ENCODE data around the gene ARHGAP30.

The ARHGAP30 gene

DNA sequence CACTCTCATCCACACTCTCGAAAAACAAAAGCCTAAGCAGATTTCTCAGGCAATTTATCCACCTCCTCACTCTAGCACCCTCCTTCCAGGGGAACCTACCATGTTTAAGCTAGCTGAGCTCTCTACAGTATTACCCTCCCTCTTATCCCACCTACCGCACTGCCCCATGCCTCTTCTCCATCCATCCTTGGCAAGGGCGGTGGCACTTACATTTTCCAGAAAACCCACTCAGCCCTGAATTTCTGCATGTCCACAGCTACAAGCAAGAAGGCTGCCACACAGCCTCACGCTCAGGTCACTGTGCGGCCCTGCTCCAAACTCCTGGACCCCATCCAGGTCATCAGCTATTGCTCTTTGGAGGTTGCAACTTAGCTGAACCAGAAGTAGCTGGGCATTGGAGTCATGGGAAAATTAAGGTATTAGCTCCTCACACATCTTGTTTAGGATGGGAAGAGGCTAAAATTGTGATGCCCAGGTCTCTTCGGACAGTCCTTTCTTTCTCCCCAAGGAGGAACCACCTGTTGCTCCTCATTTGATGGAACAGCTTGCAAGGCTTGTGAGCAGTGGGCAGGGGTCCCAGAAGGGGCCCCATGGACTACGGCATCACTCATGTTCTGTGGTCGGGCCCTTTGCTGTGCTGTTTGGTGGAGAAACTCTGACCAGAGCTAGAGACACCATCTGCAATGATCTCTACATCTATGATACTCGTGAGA lies 29.6 kb upstream of the ARHGAP30 start:
- peaks cover 13 to 17% of the 10 kb centered on the region in 2 donors for H3K4me1 ChIP-seq (ENCODE audit: control insufficient read depth in 2 of 2, insufficient read depth in 2 of 2, low read length in 2 of 2)
- H3K9ac ChIP-seq (ENCODE audit: low read depth in 1 of 2, low read length in 2 of 2), result peak overlapping the region in 1 of 2 donors; percentile 90
- H3K36me3 ChIP-seq (ENCODE audit: control insufficient read depth in 2 of 2, insufficient read depth in 2 of 2, low read length in 2 of 2), result peaks cover 6 to 17% of the 10 kb centered on the region in 2 donors
- H3K9me3 ChIP-seq (ENCODE audit: control insufficient read depth in 2 of 2, low read length in 2 of 2), result no peaks in the 10 kb centered on the region
- H3K27ac ChIP-seq (ENCODE audit: low read depth in 2 of 2, low read length in 2 of 2), result no peak overlapping the region
- H3K27me3 ChIP-seq (ENCODE audit: control insufficient read depth in 2 of 2, insufficient read depth in 2 of 2, low read length in 2 of 2), result no peaks in the 10 kb centered on the region
- peak overlapping the region; percentile 91 to 95 for H3K4me3 ChIP-seq (ENCODE audit: low read length in 2 of 2)

DNA sequence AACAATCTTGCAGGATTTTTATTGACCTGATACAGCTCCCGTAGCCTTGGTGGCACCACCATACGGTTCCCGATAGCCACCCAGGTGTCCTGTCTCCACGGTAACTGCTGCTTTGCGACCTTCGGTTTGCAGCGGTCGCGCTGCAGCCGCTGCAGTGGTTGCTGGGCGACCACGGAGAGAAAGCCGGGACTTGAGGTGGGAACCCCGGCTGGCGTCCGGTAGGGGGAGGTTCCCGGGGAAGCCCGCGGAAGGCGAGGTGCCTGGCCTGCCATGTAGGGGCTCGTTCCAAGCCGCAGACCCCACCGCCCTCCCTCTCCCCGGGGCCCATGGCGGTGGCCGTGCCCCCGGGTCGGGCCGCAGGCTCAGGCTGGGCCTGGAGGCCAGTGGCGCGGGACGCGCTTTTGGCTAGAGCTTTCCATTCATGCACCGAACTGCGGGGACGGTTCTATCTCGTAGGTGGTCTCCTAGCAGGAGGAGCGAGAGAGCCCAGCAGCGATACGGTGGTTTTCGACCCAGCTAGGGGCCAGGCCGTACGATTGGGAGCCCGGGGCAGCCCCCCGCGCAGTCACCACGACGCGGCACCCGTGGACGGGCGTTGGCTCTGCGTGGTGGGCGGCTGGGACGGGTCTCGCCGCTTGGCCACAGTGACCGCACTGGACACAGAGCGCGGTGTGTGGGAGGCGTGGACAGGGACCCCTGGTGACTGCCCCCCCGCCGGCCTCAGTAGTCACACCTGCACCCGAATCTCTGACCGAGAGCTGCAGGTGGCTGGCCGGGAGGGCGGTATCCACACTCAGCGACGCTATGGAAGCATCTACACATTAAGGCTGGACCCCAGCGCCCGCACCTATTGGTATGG lies 28.7 kb upstream of the ARHGAP30 start, which contains the start of gene KLHDC9:
TSS of gene KLHDC9 (plus strand) at position 152 of the 859 bp plus-strand sequence. CDS start at position 327, 175 bp downstream.
- peaks cover 6 to 17% of the 10 kb centered on the region in 2 donors for H3K36me3 ChIP-seq (ENCODE audit: control insufficient read depth in 2 of 2, insufficient read depth in 2 of 2, low read length in 2 of 2)
- peaks cover 13 to 17% of the 10 kb centered on the region in 2 donors for H3K4me1 ChIP-seq (ENCODE audit: control insufficient read depth in 2 of 2, insufficient read depth in 2 of 2, low read length in 2 of 2)
- H3K9me3 ChIP-seq (ENCODE audit: control insufficient read depth in 2 of 2, low read length in 2 of 2), result no peaks in the 10 kb centered on the region
- peak within 1 kb of the TSS; percentile 73 to 90 for H3K9ac ChIP-seq (ENCODE audit: low read depth in 1 of 2, low read length in 2 of 2)
- H3K27me3 ChIP-seq (ENCODE audit: control insufficient read depth in 2 of 2, insufficient read depth in 2 of 2, low read length in 2 of 2), result no peaks in the 10 kb centered on the region
- peak within 1 kb of the TSS; percentile 91 to 95 for H3K4me3 ChIP-seq (ENCODE audit: low read length in 2 of 2)
- H3K27ac ChIP-seq (ENCODE audit: low read depth in 2 of 2, low read length in 2 of 2), result peak within 1 kb of the TSS; percentile 67 to 77

DNA sequence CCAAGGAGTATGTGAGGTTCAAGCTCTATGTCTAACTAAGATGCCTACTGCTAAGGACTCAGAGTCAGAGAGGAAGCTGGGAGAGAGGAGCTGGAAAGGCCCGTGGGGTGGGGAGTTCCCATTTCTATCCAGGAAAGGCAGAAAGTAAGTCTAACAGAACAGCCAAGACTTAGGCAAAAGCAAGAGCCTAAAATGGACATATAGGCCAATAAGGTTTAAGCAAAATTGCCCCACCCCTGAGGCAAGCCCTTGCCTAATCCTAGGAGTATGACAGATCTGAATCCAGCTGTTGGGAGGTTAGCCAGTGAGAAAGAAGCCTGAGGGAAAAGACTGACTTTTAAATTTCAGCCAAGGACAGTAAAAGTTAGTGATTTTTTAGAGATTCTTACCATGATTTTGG lies 26.8 kb upstream of the ARHGAP30 start:
- H3K4me3 ChIP-seq (ENCODE audit: low read length in 2 of 2), result no peak overlapping the region
- H3K27ac ChIP-seq (ENCODE audit: low read depth in 2 of 2, low read length in 2 of 2), result no peak overlapping the region

DNA sequence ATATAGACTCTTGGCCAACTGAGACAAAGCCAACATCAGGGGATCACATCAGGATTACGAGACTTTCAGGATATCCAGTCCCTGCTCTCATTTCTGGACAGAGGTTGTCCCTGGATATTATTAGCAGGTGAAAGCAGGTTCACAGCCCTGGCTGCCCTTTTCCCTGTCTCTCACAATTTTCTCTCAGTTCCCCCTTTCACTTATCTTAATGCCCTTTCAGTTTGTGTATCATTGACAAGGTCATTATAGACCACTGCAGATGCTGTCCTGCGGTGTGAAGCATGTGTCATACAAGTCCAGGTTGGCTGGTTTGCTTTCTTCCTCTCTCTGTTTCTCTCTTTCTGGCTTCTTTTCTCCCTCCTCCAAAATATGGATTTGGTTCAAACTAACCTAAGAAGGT lies 26.3 kb upstream of the ARHGAP30 start:
- H3K27ac ChIP-seq (ENCODE audit: low read depth in 2 of 2, low read length in 2 of 2), result no peak overlapping the region
- H3K27me3 ChIP-seq (ENCODE audit: control insufficient read depth in 2 of 2, insufficient read depth in 2 of 2, low read length in 2 of 2), result no peaks in the 10 kb centered on the region
- H3K9ac ChIP-seq (ENCODE audit: low read depth in 1 of 2, low read length in 2 of 2), result no peak overlapping the region
- no peak overlapping the region for H3K4me3 ChIP-seq (ENCODE audit: low read length in 2 of 2)
- H3K36me3 ChIP-seq (ENCODE audit: control insufficient read depth in 2 of 2, insufficient read depth in 2 of 2, low read length in 2 of 2), result peaks cover 3 to 6% of the 10 kb centered on the region in 2 donors
- no peaks in the 10 kb centered on the region for H3K9me3 ChIP-seq (ENCODE audit: control insufficient read depth in 2 of 2, low read length in 2 of 2)
- peaks cover 13 to 17% of the 10 kb centered on the region in 2 donors for H3K4me1 ChIP-seq (ENCODE audit: control insufficient read depth in 2 of 2, insufficient read depth in 2 of 2, low read length in 2 of 2)

More for the DNA sequence above, 26.8 kb upstream of the ARHGAP30 start:
- H3K4me1 ChIP-seq (ENCODE audit: control insufficient read depth in 2 of 2, insufficient read depth in 2 of 2, low read length in 2 of 2), result peaks cover 13 to 17% of the 10 kb centered on the region in 2 donors
- no peaks in the 10 kb centered on the region for H3K27me3 ChIP-seq (ENCODE audit: control insufficient read depth in 2 of 2, insufficient read depth in 2 of 2, low read length in 2 of 2)
- no peak overlapping the region for H3K9ac ChIP-seq (ENCODE audit: low read depth in 1 of 2, low read length in 2 of 2)
- no peaks in the 10 kb centered on the region for H3K9me3 ChIP-seq (ENCODE audit: control insufficient read depth in 2 of 2, low read length in 2 of 2)
- H3K36me3 ChIP-seq (ENCODE audit: control insufficient read depth in 2 of 2, insufficient read depth in 2 of 2, low read length in 2 of 2), result peaks cover 4 to 10% of the 10 kb centered on the region in 2 donors

DNA sequence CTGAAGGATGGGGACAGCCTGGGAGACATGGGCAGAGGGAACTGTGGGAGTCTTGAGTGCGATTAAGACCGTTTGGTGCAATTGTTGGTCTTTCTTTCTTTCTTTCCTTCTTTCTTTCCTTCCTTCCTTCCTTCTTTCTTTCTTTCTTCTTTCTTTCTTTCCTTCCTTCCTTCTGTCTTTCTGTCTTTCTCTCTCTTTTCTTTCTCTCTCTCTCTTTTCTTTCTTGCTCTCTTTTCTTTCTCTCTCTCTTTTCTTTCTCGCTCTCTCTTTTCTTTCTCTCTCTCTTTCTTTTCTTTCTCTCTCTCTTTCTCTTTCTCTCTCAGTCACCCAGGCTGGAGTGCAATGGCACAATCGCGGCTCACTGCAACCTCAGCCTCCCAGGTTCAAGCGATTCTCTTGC lies 25.5 kb upstream of the ARHGAP30 start:
- no peak overlapping the region for H3K27ac ChIP-seq (ENCODE audit: low read depth in 2 of 2, low read length in 2 of 2)

DNA sequence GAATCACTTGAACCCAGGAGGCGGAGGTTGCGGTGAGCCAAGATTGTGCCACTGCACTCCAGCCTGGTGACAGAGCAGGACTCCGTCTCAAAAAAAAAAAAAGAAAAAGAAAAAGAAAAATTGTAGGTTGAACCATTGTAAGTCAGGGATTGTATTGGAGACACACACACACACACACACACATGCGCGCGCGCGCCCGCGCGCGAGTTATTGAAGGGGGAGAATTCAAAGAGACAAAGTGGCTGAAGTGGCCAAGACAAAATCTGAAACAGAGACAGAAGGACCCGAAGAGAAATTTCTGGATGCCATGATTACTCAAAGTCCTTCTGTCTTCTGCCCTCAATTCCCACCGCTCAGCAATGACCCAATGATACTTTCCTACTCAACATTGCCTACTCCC lies 24.8 kb upstream of the ARHGAP30 start:
- H3K27me3 ChIP-seq (ENCODE audit: control insufficient read depth in 2 of 2, insufficient read depth in 2 of 2, low read length in 2 of 2), result no peaks in the 10 kb centered on the region
- no peaks in the 10 kb centered on the region for H3K36me3 ChIP-seq (ENCODE audit: control insufficient read depth in 2 of 2, insufficient read depth in 2 of 2, low read length in 2 of 2)
- no peak overlapping the region for H3K4me3 ChIP-seq (ENCODE audit: low read length in 2 of 2)
- no peak overlapping the region for H3K9ac ChIP-seq (ENCODE audit: low read depth in 1 of 2, low read length in 2 of 2)
- peaks cover 13 to 20% of the 10 kb centered on the region in 2 donors for H3K4me1 ChIP-seq (ENCODE audit: control insufficient read depth in 2 of 2, insufficient read depth in 2 of 2, low read length in 2 of 2)
- H3K9me3 ChIP-seq (ENCODE audit: control insufficient read depth in 2 of 2, low read length in 2 of 2), result no peaks in the 10 kb centered on the region
- no peak overlapping the region for H3K27ac ChIP-seq (ENCODE audit: low read depth in 2 of 2, low read length in 2 of 2)

More for the DNA sequence above, 25.5 kb upstream of the ARHGAP30 start:
- Histone ChIP-seq H3K9ac (ENCODE audit: low read depth in 1 of 2, low read length in 2 of 2) (no peak overlapping the region), H3K4me1 (ENCODE audit: control insufficient read depth in 2 of 2, insufficient read depth in 2 of 2, low read length in 2 of 2) (peaks cover 13 to 17% of the 10 kb centered on the region in 2 donors), H3K4me3 (ENCODE audit: low read length in 2 of 2) (no peak overlapping the region), H3K9me3 (ENCODE audit: control insufficient read depth in 2 of 2, low read length in 2 of 2) (no peaks in the 10 kb centered on the region), H3K36me3 (ENCODE audit: control insufficient read depth in 2 of 2, insufficient read depth in 2 of 2, low read length in 2 of 2) (peaks cover 0 to 3% of the 10 kb centered on the region in 2 donors), H3K27me3 (ENCODE audit: control insufficient read depth in 2 of 2, insufficient read depth in 2 of 2, low read length in 2 of 2) (no peaks in the 10 kb centered on the region)

DNA sequence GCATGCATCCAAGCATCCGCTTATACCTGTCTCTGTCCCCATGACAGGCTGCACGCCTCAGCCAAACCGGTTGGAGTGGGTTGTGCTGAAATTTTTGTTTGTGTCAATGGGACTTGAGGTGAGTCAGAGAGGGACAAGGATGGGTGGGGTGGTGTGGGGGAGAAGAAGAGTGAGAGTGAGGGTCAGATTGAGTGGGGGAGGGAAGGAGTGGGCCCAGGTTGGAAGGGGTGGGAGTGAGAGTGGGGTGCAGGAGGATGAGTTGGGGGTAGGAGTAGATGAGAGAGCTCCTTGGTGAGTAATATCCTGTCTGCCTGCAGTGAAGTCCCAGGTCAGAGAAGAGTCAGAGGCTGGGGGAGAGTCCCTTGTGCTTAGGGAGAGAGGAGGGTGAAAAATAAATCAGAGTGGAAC lies 22.9 kb upstream of the ARHGAP30 start:
- Histone ChIP-seq H3K27ac (ENCODE audit: low read depth in 2 of 2, low read length in 2 of 2) (no peak overlapping the region), H3K4me3 (ENCODE audit: low read length in 2 of 2) (no peak overlapping the region), H3K27me3 (ENCODE audit: control insufficient read depth in 2 of 2, insufficient read depth in 2 of 2, low read length in 2 of 2) (no peaks in the 10 kb centered on the region)

DNA sequence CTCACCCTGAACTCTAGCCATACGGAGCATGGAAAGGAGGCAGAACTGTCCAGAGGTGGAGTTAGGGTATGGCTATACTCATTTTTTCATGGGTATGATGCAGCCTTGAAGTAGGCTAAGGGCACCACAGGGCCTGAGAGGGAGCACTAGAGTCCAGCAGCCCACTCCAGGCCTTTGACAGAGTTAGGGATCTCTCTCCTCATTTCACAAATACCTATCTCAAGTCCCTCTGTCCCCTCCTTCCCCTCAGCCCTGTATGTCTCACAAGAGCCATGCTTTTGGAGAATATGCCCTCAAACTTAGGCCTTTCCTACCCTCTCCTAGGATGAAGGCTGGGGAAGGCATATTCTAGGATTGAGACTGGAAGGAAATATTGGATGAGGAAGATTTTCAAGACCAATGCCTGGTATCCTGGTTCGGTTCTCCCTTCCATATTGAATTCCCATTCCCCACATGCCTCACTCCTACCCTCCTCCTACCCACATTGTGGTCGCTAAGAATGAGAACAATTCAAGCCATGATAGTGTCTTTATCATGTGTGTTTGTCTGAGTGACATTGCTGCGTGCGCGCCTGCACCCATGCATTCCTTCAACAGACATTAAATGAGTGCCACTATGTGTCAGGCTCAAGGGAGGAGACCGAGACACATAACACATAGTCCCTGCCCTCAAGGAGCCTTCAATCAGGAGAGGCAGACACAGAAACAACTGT lies 22.3 kb upstream of the ARHGAP30 start:
- no peaks in the 10 kb centered on the region for H3K36me3 ChIP-seq (ENCODE audit: control insufficient read depth in 2 of 2, insufficient read depth in 2 of 2, low read length in 2 of 2)
- no peak overlapping the region for H3K9ac ChIP-seq (ENCODE audit: low read depth in 1 of 2, low read length in 2 of 2)
- H3K9me3 ChIP-seq (ENCODE audit: control insufficient read depth in 2 of 2, low read length in 2 of 2), result no peaks in the 10 kb centered on the region
- no peak overlapping the region for H3K27ac ChIP-seq (ENCODE audit: low read depth in 2 of 2, low read length in 2 of 2)
- no peaks in the 10 kb centered on the region for H3K27me3 ChIP-seq (ENCODE audit: control insufficient read depth in 2 of 2, insufficient read depth in 2 of 2, low read length in 2 of 2)
- no peak overlapping the region for H3K4me3 ChIP-seq (ENCODE audit: low read length in 2 of 2)
- peaks cover under 1 to 19% of the 10 kb centered on the region in 2 donors for H3K4me1 ChIP-seq (ENCODE audit: control insufficient read depth in 2 of 2, insufficient read depth in 2 of 2, low read length in 2 of 2)

More for the DNA sequence above, 22.9 kb upstream of the ARHGAP30 start:
- H3K9me3 ChIP-seq (ENCODE audit: control insufficient read depth in 2 of 2, low read length in 2 of 2), result no peaks in the 10 kb centered on the region
- H3K36me3 ChIP-seq (ENCODE audit: control insufficient read depth in 2 of 2, insufficient read depth in 2 of 2, low read length in 2 of 2), result no peaks in the 10 kb centered on the region
- H3K4me1 ChIP-seq (ENCODE audit: control insufficient read depth in 2 of 2, insufficient read depth in 2 of 2, low read length in 2 of 2), result peaks cover 7 to 20% of the 10 kb centered on the region in 2 donors
- H3K9ac ChIP-seq (ENCODE audit: low read depth in 1 of 2, low read length in 2 of 2), result no peak overlapping the region

DNA sequence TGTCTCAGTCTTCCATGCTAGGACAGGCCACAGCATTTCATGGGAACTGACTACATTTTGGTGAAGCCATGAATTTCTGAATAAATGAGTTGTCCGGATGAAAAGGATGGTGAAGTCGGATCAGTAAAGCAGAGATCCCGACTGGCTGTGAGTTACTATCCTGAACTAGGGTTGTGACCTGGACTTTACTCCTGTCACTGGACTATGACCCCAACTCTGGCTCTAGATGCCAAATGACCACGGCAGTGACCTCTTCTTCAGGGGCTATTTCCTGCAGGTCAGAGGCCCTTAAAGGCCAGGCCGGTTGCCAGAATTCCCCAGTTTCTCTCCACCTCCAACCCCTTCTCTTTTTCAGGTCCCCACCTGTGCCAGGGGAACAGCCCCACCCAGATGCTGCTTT lies 21.4 kb upstream of the ARHGAP30 start:
- Histone ChIP-seq H3K27me3 (ENCODE audit: control insufficient read depth in 2 of 2, insufficient read depth in 2 of 2, low read length in 2 of 2) (no peaks in the 10 kb centered on the region), H3K4me3 (ENCODE audit: low read length in 2 of 2) (no peak overlapping the region), H3K9me3 (ENCODE audit: control insufficient read depth in 2 of 2, low read length in 2 of 2) (no peaks in the 10 kb centered on the region), H3K36me3 (ENCODE audit: control insufficient read depth in 2 of 2, insufficient read depth in 2 of 2, low read length in 2 of 2) (no peaks in the 10 kb centered on the region), H3K4me1 (ENCODE audit: control insufficient read depth in 2 of 2, insufficient read depth in 2 of 2, low read length in 2 of 2) (peaks cover 7 to 28% of the 10 kb centered on the region in 2 donors), H3K9ac (ENCODE audit: low read depth in 1 of 2, low read length in 2 of 2) (no peak overlapping the region), H3K27ac (ENCODE audit: low read depth in 2 of 2, low read length in 2 of 2) (no peak overlapping the region)
